Endothelial cell of umbilical vein (primary cell): ENCODE results near the gene MRPS14. TPM values are rescaled to one million over a fixed set of nuclear protein-coding genes. Genes with fewer than 3 reads are reported as not detected.

Experiments
- BruUV-seq: library from RNA; stranded (reverse); fragments of 400-500 nt; replicated peaks from 2 replicates; lab custom pipeline; 2021; lab: Mats Ljungman, UMichigan
- CTCF ChIA-PET: fragments of 300-600, 350-600 bp; sonication (Branson Sonifier 250); formaldehyde crosslinking; loops from one replicate; lab custom pipeline; 2021; ENCODE audit warnings: antibody characterized with exemption, inconsistent platforms; lab: Charles Lee
- POLR2A ChIA-PET: fragments of 300-600, 350-600 bp; sonication (Branson Sonifier 250); formaldehyde crosslinking; loops from one replicate; lab custom pipeline; 2021; ENCODE audit warnings: antibody characterized with exemption, inconsistent platforms; lab: Charles Lee
- DNase-seq: peaks from one replicate; pipeline ENCODE4 v3.0.0-alpha.2; 2011; ENCODE audit warnings: low read depth, low spot score
- FAIRE-seq: peaks from 2 replicates; lab custom pipeline; 2011; peaks lifted over from hg19 to GRCh38; lab: Jason Lieb, UNC
- H2AFZ ChIP-seq: 2 replicates; pipeline ENCODE4 v1.6.0; 2012; ENCODE audit warnings: low read depth, low read length, control low read depth, inconsistent platforms
- H3K27ac ChIP-seq: 2 replicates; pipeline ENCODE4 v1.5.1; 2011; ENCODE audit warnings: low read depth, mild to moderate bottlenecking, control low read depth, low read length, moderate library complexity; ENCODE audit not compliant: insufficient read depth
- H3K27me3 ChIP-seq, 2 experiments: 2 replicates each; pipeline versions ENCODE4 v1.6.0 to v1.6.1; 2011; ENCODE audit warnings: low read length in 2 of 2, mixed read lengths in 1 of 2; ENCODE audit not compliant: control insufficient read depth in 2 of 2, insufficient read depth in 2 of 2
- H3K36me3 ChIP-seq, 2 experiments: 2 replicates in 1 of 2; 3 replicates in 1 of 2; pipeline ENCODE4 v1.5.1; 2011; ENCODE audit warnings: low read length in 2 of 2, mild to moderate bottlenecking in 1 of 2, moderate library complexity in 1 of 2; ENCODE audit not compliant: control insufficient read depth in 2 of 2, insufficient read depth in 2 of 2; ENCODE audit errors: extremely low read depth in 1 of 2
- H3K4me1 ChIP-seq: 3 replicates; pipeline ENCODE4 v1.5.1; 2011; ENCODE audit warnings: mild to moderate bottlenecking, low read length; ENCODE audit not compliant: control insufficient read depth, insufficient read depth; ENCODE audit errors: extremely low read depth
- H3K4me2 ChIP-seq: 2 replicates; pipeline ENCODE4 v1.6.1; 2011; ENCODE audit warnings: low read length, control low read depth, mixed read lengths; ENCODE audit not compliant: insufficient read depth
- H3K4me3 ChIP-seq, 3 experiments: fragments of 200-600 bp in 1 of 3; sonication (generic), shearing (Covaris generic) in 1 of 3; replicated peaks in 1 of 3; 2 replicates each; pipeline ENCODE4 v1.5.1; 2011 to 2016; ENCODE audit warnings: control low read depth in 3 of 3, low read length in 3 of 3, mild to moderate bottlenecking in 2 of 3, inconsistent platforms in 1 of 3, low read depth in 1 of 3, moderate library complexity in 1 of 3; ENCODE audit not compliant: insufficient read depth in 1 of 3
- H3K79me2 ChIP-seq: 2 replicates; pipeline ENCODE4 v1.6.0; 2012; ENCODE audit warnings: low read length, inconsistent platforms; ENCODE audit not compliant: control insufficient read depth, insufficient read depth
- H3K9ac ChIP-seq: replicated peaks from 2 replicates; pipeline ENCODE3; 2011; ENCODE audit warnings: low read length, control low read depth; ENCODE audit not compliant: insufficient read depth; ENCODE audit errors: extremely low read depth
- H3K9me1 ChIP-seq: replicated peaks from 3 replicates; pipeline ENCODE4 v1.6.0; 2011; ENCODE audit warnings: mild to moderate bottlenecking, low read length; ENCODE audit not compliant: control insufficient read depth, insufficient read depth; ENCODE audit errors: extremely low read depth
- H3K9me3 ChIP-seq: replicated peaks from 2 replicates; pipeline ENCODE4 v1.5.1; 2012; ENCODE audit warnings: low read length, inconsistent platforms; ENCODE audit not compliant: control insufficient read depth, insufficient read depth
- H4K20me1 ChIP-seq: replicated peaks from 2 replicates; pipeline ENCODE3; 2011; ENCODE audit warnings: mild to moderate bottlenecking, low read length; ENCODE audit not compliant: control insufficient read depth, insufficient read depth; ENCODE audit errors: extremely low read depth
- EZH2 ChIP-seq: IDR thresholded peaks from 2 replicates; pipeline ENCODE4 v1.6.1; 2012; ENCODE audit warnings: borderline replicate concordance, low read depth, mild to moderate bottlenecking, moderate library complexity, low read length, inconsistent platforms; ENCODE audit not compliant: severe bottlenecking
- FOS ChIP-seq: IDR thresholded peaks from 2 replicates; pipeline ENCODE4 v1.6.1; 2011; ENCODE audit warnings: mild to moderate bottlenecking, low read length, moderate library complexity, borderline replicate concordance; ENCODE audit not compliant: insufficient read depth
- GATA2 ChIP-seq: IDR thresholded peaks from 2 replicates; pipeline ENCODE4 v1.7.0; 2011; ENCODE audit warnings: low read depth, mild to moderate bottlenecking, moderate library complexity, mixed read lengths, low read length; ENCODE audit not compliant: insufficient read length, insufficient read depth
- JUN ChIP-seq: IDR thresholded peaks from 2 replicates; pipeline ENCODE4 v1.6.1; 2011; ENCODE audit warnings: borderline replicate concordance, low read depth; ENCODE audit not compliant: insufficient read length, insufficient read depth
- MYC ChIP-seq: IDR thresholded peaks from one replicate; pipeline ENCODE4 v1.6.1; 2011; ENCODE audit warnings: mild to moderate bottlenecking, low read depth, low read length
- POLR2A ChIP-seq: IDR thresholded peaks from 2 replicates; pipeline ENCODE4 v1.6.1; 2012; ENCODE audit warnings: low read depth, mild to moderate bottlenecking, control low read depth, low read length
- POLR2AphosphoS5 ChIP-seq: IDR thresholded peaks from 2 replicates; pipeline ENCODE4 v1.6.1; 2012; ENCODE audit warnings: low read depth, mild to moderate bottlenecking, control low read depth, low read length, moderate library complexity; ENCODE audit not compliant: insufficient read depth
- dilution Hi-C: fragments of 300-500 bp; cut with MboI; formaldehyde crosslinking; loops from one replicate; pipeline ENCODE4 v1.15.0; 2019; ENCODE audit warnings: low sequenced_read_pairs; ENCODE audit not compliant: extremely low pct_ligation_motif_present
- intact Hi-C: fragments of 100-400 bp; cut with micrococcal nuclease; formaldehyde crosslinking; loops from one replicate; pipeline ENCODE4 v1.10.0; 2022
- polyA plus RNA-seq, 4 experiments: library from polyadenylated mRNA; depleted of rRNA in 3 of 4; stranded (reverse) in 3 of 4; unstranded in 1 of 4; fragments of >200 nt; gene quantifications; 2 replicates each; pipeline versions ENCODE4 v1.2.1 to v1.2.3, GENCODE V29; 2011 to 2012; ENCODE audit warnings: missing spikeins in 1 of 4
- total RNA-seq: library from RNA; stranded (reverse); gene quantifications from 2 replicates; pipeline ENCODE4 v1.2.3, GENCODE V29; 2021
- TF ChIP-seq, protein P1 (sequence below), 2 donors: IDR thresholded peaks; 1 replicate in 1 of 2; 2 replicates in 1 of 2; pipeline ENCODE4 v1.5.1; 2011; ENCODE audit warnings: low read length in 2 of 2, mild to moderate bottlenecking in 2 of 2, moderate library complexity in 2 of 2, control low read depth in 1 of 2, inconsistent platforms in 1 of 2, low read depth in 1 of 2; ENCODE audit not compliant: insufficient read depth in 1 of 2; ENCODE audit errors: extremely low read depth in 1 of 2
- TF ChIP-seq, protein P2 (sequence below): IDR thresholded peaks from 2 replicates; pipeline ENCODE4 v1.6.1; 2011; ENCODE audit not compliant: insufficient read depth, insufficient read length

Gene MRPS14
- total and polyA plus RNA-seq, 2 donors (not counting 3 experiments of a cell fraction or from before 2014, with no cell fraction given), result 29.5 to 31.8 TPM

DNA sequence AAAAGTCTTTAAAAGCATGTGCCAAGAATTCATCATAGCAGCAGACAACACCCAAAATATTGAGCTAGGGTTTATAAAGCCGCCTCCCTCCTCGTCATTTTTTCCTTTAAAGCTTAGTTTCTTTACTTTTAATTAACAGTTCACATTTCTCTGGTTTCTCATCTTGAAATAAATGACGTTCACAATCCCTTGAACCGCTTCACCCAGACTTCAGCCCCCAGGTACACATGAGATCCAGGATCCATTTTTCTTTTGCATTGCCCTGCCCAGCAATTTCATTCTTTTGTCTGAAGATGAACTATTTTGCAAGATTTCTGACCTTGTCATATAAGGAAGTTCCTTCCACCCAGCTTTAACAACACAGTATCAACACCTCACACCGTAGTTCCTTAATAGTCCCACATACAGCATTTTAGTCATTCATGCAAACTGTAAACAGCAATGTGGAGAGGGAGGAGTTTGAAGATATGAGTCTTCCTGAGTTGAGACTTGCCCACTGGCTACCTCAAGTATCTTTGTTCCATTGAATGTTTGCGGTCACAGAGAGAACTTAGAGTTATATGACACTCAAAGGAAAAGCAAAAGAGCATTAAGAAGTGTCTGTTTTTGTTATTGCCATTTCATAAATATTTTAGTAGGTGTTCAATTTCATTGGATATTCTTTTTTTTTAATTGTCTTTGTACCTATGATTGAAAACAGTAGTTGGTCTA is 58.8 kb downstream of the MRPS14 start:
- no peaks in the 10 kb centered on the region for H3K79me2 ChIP-seq
- H3K9me1 ChIP-seq, result no peaks in the 10 kb centered on the region
- no peaks in the 10 kb centered on the region for H3K36me3 ChIP-seq
- dilution Hi-C loops (no loop called here), intact Hi-C loops (no loop called here)
- POLR2A ChIA-PET, result no interaction called here
- no peak overlapping the region for H3K9ac ChIP-seq
- H3K4me3 ChIP-seq, result no peak overlapping the region
- no TSS peak for BruUV-seq
- no peaks in the 10 kb centered on the region for H4K20me1 ChIP-seq
- no peak overlapping the region for H3K27ac ChIP-seq
- CTCF ChIA-PET, result interaction anchor here (1.0 kb wide), 1 partner anchor 14 kb away, joined by 3 read pairs; no protein-coding TSS in a partner anchor
- peak overlapping the region; percentile 44 for H2AFZ ChIP-seq
- no peaks in the 10 kb centered on the region for H3K9me3 ChIP-seq
- H3K27me3 ChIP-seq, result no peaks in the 10 kb centered on the region
- DNase-seq, result peak; percentile 25
- no peak for TF ChIP-seq GATA2
- TF ChIP-seq POLR2AphosphoS5, result no peak
- TF ChIP-seq EZH2, result no peak
- TF ChIP-seq JUN, result no peak
- no peak for TF ChIP-seq POLR2A
- no peak for TF ChIP-seq MYC
- no peak for TF ChIP-seq FOS
- TF ChIP-seq, protein P1, sequence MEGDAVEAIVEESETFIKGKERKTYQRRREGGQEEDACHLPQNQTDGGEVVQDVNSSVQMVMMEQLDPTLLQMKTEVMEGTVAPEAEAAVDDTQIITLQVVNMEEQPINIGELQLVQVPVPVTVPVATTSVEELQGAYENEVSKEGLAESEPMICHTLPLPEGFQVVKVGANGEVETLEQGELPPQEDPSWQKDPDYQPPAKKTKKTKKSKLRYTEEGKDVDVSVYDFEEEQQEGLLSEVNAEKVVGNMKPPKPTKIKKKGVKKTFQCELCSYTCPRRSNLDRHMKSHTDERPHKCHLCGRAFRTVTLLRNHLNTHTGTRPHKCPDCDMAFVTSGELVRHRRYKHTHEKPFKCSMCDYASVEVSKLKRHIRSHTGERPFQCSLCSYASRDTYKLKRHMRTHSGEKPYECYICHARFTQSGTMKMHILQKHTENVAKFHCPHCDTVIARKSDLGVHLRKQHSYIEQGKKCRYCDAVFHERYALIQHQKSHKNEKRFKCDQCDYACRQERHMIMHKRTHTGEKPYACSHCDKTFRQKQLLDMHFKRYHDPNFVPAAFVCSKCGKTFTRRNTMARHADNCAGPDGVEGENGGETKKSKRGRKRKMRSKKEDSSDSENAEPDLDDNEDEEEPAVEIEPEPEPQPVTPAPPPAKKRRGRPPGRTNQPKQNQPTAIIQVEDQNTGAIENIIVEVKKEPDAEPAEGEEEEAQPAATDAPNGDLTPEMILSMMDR (IDR thresholded peaks at IDR 0.05; ENCODE audit: extremely low read depth in 1 of 2, insufficient read depth in 1 of 2, low read depth in 1 of 2, low read length in 2 of 2), result no peak
- TF ChIP-seq, protein P2, sequence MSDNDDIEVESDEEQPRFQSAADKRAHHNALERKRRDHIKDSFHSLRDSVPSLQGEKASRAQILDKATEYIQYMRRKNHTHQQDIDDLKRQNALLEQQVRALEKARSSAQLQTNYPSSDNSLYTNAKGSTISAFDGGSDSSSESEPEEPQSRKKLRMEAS, result no peak
- H3K4me1 ChIP-seq, result peaks cover 26% of the 10 kb centered on the region
- peak; percentile 8 for FAIRE-seq
- no peak overlapping the region for H3K4me2 ChIP-seq
